HG03066 (cell line): ENCODE results near the gene TMEM231.
"Not testable (repeated sequence)": the region's sequence is repeated elsewhere in the genome, so short reads cannot be mapped to it uniquely, and the experiment has no call there.

Source experiments
- ATAC-seq: cut with Tn5 transposase; IDR thresholded peaks from one replicate; pipeline ENCODE4 v1.9.1; 2021; ENCODE audit warnings: low read depth; ENCODE audit not compliant: unreplicated experiment

Gene TMEM231

DNA sequence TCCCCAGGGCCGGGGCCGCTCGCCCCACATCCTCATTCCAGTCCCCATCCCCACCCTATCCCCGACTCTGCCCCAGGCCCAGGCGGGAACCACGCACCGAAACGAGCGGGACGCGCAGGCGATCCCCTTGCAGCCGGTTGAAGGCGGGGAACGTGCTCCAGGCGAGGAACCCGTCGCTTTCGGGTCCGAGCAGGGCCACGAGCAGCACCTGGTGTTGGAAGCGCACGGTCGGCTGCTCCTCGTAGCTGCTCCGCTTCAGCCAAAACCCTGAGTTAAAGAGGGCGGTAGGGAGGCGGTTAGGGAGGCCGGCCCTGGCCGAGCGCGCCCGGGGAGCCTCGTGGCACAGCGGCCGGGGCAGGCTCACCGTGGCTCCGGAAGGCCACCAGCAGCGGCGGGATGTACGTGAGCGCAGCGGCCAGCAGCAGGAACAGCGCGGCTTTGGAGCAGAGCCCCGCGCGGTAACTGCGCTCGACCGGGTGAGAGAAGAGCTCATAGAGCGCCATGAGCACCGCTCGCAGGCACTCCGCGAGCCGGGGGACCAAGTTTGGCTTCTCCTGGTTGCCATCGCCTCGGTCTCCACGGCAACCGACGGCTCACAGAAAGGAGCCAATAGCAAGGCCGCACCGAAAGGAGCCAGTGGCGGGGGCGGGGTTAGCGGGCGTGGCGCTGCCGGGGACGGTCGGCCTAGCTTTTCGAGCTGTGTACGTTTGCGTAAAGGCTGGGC lies at the start of gene TMEM231:
TSS of gene TMEM231 (minus strand) at position 546 of the 724 bp plus-strand sequence. CDS start at position 503, 43 bp downstream.
- peak; percentile 97 for ATAC-seq

GRCh38 chr16:75603241-75603640 lies 47.2 kb upstream of the TMEM231 start:
- no peak for ATAC-seq

GRCh38 chr16:75599452-75600277 lies 43.6 kb upstream of the TMEM231 start:
- ATAC-seq = no peak

DNA sequence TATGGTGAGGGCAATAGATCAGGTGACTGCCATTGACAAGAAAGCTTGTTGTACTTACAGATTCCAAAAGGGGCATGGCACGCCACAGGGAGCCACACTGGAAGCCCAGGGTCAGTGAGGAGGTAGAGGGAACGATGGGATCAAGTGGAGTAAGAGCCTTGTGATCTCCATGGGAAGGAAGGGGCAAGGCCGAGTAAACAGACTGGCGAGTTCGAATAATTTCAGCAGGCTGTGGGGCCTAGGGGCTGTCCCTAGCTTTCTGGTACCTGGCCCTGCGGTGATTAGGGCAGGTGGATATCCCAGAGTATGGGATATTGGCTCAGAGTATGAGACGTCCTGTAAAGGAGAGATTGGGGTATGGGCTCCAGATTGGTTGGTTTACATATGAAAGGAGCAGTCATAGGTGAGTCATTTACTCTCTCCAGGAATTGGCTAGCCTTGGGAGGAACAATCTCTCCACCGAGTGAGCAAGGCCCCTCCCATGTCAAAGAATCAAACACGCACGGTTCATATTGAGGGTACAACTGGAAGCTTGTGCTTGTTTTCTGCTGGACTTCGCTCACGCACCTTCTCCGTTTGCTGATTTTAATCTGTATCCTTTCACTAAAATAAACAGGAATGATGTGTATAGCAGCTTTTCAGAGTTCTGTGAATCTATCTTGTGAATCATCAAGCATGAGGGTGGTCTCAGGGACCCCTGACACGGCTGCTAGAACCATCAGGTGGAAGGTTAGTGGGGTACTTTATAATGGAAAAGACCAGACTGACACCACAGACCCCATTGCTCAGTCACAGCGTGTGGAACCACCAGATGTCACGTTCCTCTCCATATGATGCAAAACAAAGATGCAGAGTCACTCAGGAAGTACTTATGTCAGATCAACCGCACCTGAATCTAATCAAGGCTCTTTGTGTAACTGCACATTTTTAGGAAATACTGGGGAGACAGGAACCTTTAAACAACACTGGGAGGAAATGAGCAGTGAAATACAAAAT lies 38.1 kb upstream of the TMEM231 start:
- no peak for ATAC-seq

GRCh38 chr16:75593308-75593707 lies 37.3 kb upstream of the TMEM231 start:
- ATAC-seq = no peak

DNA sequence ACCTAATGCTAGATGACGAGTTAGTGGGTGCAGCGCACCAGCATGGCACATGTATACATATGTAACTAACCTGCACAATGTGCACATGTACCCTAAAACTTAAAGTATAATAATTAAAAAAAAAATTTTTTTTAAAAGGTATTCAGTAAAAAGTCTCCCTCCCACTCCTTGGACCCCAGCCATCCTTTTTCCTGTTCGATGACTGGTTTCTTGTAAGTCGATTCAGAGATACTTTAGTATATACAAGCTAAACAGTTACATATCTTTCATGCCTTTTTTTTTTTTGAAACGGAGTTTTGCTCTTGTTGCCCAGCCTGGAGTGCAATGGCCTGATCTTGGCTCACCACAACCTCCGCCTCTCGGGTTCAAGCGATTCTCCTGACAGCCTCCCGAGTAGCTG lies 35.9 kb upstream of the TMEM231 start:
- ATAC-seq = not testable (repeated sequence)

GRCh38 chr16:75590920-75591843 lies 35.1 kb upstream of the TMEM231 start:
- no peak for ATAC-seq

- ATAC-seq = no peak
These were observed 33.3 kb upstream of the TMEM231 start for GRCh38 chr16:75589306-75589705.

DNA sequence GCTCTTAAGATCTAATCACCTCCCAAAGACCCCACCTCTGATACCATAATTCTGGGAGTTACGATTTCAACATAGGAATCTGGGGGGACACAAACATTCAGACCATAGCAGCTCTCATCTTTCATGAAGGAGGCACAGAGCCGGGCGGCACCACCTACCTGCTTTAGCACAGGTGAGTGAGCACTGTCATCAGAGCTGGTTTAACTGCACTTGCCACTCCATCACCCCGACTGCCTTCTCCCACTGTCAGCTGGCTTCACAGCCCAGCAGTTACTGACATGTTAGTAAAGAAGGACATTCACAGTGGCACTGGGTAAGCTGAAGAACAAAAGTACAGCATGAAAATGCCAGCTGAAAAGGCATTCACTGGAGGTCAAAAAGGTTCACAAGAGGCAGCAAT lies 32.7 kb upstream of the TMEM231 start:
- no peak for ATAC-seq

DNA sequence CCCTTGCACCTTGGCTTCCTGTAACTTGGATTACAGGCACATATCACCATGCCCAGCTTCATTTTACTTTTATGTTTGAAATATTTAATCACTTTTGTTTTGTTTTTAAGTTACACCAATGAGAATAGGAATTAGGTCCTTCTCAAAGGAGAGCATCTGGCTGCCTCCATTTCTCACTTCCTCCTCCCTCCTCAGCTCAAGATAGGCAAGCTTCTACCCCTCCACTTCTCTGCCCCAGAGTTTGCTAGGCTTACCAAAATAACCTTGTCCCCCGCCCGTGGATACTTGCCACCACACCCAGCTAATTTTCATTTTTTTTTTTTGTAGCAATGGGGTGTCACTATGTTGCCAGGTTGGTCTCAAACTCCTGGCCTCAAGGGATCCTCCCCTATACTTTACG lies 28.1 kb upstream of the TMEM231 start:
- ATAC-seq = peak; percentile 62

DNA sequence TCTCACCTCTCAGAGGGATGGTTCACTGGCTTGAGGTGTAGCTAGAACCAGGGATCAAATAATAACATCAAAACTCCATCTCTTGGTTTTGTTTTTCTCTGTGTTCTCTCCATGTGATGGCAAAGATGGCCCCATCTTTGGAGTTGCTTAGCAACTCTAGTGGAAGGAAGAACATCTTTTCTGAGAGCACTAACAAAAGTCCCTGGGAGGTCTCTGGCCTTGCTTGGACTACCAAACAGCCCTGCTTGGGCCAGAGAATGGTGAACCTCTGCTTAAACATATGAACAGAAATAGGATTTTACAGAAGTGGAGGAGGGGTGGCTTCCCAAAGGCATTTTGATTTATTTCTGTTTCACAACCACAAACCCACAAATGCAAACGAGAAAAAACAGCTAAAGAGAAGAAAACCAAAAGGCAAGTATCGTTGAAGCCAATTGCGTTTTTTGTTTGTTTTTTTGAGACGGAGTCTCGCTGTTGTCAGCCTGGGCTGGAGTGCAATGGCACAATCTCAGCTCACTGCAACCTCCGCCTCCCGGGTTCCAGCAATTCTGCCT lies 23.3 kb upstream of the TMEM231 start:
- ATAC-seq = no peak

DNA sequence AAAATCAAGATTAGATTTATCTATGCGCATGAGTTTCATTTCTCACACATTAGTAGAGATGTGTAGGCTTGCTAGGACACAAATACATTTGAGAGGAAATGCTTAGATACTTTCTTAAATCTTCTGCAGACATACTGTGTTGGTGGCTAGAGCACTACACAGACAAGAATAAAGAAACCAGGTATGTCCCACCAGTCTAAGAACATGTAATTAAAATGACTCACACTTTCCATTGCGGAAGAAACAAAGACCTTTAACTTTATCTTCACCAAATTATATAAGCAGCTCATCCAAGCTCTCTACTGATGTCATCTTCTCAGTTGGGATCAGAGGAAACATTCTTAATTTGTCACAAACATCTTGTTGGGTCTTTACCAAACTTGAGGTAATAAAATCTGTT lies 22.7 kb upstream of the TMEM231 start:
- no peak for ATAC-seq

DNA sequence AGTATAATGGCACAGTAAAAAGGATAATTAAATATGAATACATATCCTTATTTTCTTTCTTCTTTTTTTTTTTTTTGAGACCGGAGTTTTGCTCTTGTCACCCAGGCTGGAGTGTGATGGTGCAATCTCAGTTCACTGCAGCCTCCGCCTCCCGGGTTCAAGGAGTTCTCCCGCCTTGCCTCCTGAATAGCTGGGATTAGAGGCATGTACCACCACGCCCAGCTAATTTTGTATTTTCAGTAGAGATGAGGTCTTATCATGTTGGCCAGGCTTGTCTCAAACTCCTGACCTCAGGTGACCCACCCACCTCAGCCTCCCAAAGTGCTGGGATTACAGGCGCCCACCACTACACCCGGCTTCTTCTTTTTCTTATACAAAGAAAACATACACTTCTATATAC lies 22.2 kb upstream of the TMEM231 start:
- ATAC-seq = no peak

- peak; percentile 42 for ATAC-seq
These were observed 20.3 kb upstream of the TMEM231 start for GRCh38 chr16:75576384-75576811.

- no peak for ATAC-seq
These were observed 19.9 kb upstream of the TMEM231 start for GRCh38 chr16:75575958-75576357.

DNA sequence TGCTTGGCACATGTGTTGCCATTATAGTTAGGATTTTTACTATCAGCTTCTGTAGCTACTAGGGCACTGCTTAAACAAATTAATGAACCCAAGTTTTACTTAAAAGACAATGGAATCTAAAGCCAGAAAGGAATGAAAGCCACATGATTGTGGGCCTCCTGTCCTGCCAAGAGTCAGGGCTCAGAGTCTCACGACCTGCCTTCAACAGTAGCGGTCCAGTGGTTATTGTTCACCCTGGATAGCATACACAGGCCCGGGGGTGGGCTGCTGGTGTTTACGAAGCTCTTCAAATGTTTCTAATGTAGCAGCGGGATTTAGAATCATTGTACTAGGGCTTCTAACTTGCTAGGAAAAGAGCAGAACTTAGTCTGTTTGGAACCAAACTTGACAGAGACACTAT lies 17.9 kb upstream of the TMEM231 start:
- ATAC-seq = no peak

DNA sequence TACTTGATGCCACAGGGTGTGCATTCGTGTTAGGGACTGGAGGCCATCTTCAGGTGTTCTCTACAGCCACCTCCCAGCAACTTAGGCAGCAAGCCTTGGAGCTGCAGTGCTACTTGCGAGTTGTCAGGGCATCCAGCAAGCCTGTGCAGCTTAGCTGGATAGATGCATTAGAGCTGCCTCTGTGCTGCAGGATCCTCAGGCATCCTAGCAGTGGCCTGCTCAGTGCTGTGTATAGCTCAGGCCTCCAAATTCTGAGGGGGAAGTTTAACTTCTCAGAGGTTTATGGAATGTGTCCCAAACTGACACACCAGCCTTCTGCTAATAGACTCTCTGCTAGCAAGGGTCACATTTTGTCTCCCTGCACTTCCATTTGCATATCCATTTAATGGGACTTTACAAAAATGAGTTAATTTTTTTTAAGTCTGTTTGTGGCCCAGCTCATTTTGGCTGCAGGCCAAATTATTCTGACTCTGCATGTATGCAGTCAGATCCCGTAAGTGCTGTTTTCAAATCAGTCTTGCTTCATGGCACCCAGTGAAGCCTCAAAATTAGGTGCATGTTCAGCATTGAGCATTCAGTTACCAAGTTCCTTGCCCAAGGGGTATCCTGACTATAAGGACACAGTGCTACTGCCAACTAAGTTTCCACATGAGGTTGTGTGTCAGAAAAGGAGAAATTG lies 17.0 kb upstream of the TMEM231 start:
- ATAC-seq = no peak

DNA sequence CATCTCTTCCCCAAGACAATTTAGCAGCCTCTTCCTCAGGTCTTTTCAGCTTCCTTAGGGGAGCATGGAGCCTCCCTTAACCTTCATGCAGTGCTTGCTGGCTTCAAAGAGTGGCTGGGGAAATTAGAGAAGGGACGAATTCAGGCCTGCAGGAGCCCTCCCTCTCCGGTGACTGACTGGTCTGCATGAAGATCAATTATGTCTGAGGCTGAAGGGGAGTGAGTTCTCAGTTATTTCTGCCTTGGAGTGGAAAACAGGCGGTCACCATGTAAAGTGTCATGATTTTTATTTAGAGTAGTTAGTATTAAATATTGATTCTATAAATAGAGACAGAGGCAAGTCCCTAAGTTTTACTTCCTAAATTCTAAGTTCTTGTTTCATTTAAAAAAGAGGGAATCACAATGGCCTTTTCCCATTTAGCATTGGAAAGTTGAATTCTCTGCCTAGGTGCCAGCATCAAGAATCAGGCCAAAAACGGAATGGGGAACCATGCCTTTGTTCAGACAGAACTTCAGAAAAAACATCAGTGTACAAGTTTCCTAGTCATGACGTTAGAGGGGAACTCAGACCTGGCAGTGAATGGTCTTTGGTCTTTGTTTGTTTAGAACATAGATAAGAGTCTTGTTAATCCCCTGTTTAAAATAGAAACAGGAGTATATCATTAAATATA lies 14.5 kb upstream of the TMEM231 start:
- no peak for ATAC-seq
